CD4-positive, alpha-beta memory T cell (primary cell): ENCODE data around the gene BTBD18. TPM values are rescaled to one million over a fixed set of nuclear protein-coding genes. Genes with fewer than 3 reads are reported as not detected.
A peak's percentile ranks its signal among the peaks of the same experiment; 100 is the strongest.
"Not testable (repeated sequence)": the region's sequence is repeated elsewhere in the genome, so short reads cannot be mapped to it uniquely, and the experiment has no call there.

Source experiments
- CTCF ChIA-PET: fragments of 350-600 bp; sonication (Branson Sonifier 250); formaldehyde crosslinking; loops from one replicate; lab custom pipeline; 2021; ENCODE audit warnings: inconsistent platforms; ENCODE audit not compliant: partially characterized antibody; lab: Charles Lee
- POLR2A ChIA-PET: fragments of 350-600 bp; sonication (Branson Sonifier 250); formaldehyde crosslinking; loops from one replicate; lab custom pipeline; 2021; ENCODE audit not compliant: partially characterized antibody; lab: Charles Lee
- DNase-seq, 5 donors: peaks; one replicate each; pipeline versions ENCODE4 v3.0.0 to v3.0.0-alpha.2; 2020 to 2022; ENCODE audit warnings: mixed read lengths in 1 of 5
- H3K27ac ChIP-seq: one replicate; pipeline ENCODE4 v1.7.0; 2013; ENCODE audit warnings: low read depth, low read length
- H3K27me3 ChIP-seq: 2 replicates; pipeline ENCODE4 v1.7.0; 2013; ENCODE audit warnings: mild to moderate bottlenecking, low read length, moderate library complexity; ENCODE audit not compliant: insufficient read depth
- H3K36me3 ChIP-seq: 2 replicates; pipeline ENCODE4 v1.7.0; 2013; ENCODE audit warnings: mild to moderate bottlenecking, low read length, moderate library complexity; ENCODE audit not compliant: insufficient read depth
- H3K4me1 ChIP-seq: 2 replicates; pipeline ENCODE4 v1.7.0; 2013; ENCODE audit warnings: mild to moderate bottlenecking, low read length, moderate library complexity; ENCODE audit not compliant: insufficient read depth
- H3K4me3 ChIP-seq, 2 donors: one replicate each; pipeline ENCODE4 v1.7.0; 2013; ENCODE audit warnings: low read length in 2 of 2, mild to moderate bottlenecking in 1 of 2
- H3K9me3 ChIP-seq, 2 donors: one replicate each; pipeline ENCODE4 v1.7.0; 2013; ENCODE audit warnings: low read length in 2 of 2, control low read depth in 1 of 2; ENCODE audit not compliant: control insufficient read depth in 1 of 2
- H3K27ac Mint-ChIP-seq, 7 donors: one replicate each; pipeline ENCODE4 v1.8.0; 2020 to 2021; ENCODE audit warnings: mixed read lengths in 7 of 7, mild to moderate bottlenecking in 6 of 7, inconsistent platforms in 3 of 7, moderate library complexity in 3 of 7
- H3K27me3 Mint-ChIP-seq, 2 donors: one replicate each; pipeline ENCODE4 v1.8.0; 2020 to 2021; ENCODE audit warnings: mixed read lengths in 2 of 2
- H3K36me3 Mint-ChIP-seq, 2 donors: one replicate each; pipeline ENCODE4 v1.8.0; 2020 to 2021; ENCODE audit warnings: mixed read lengths in 2 of 2, inconsistent platforms in 1 of 2, mild to moderate bottlenecking in 1 of 2
- H3K4me1 Mint-ChIP-seq, 4 donors: one replicate each; pipeline ENCODE4 v1.8.0; 2020 to 2021; ENCODE audit warnings: mixed read lengths in 4 of 4, mild to moderate bottlenecking in 1 of 4
- H3K4me3 Mint-ChIP-seq, 8 donors: one replicate each; pipeline ENCODE4 v1.8.0; 2020 to 2021; ENCODE audit warnings: mixed read lengths in 8 of 8, mild to moderate bottlenecking in 7 of 8, moderate library complexity in 6 of 8, inconsistent platforms in 3 of 8
- H3K9me3 Mint-ChIP-seq, 8 donors: one replicate each; pipeline ENCODE4 v1.8.0; 2020 to 2021; ENCODE audit warnings: mixed read lengths in 8 of 8, mild to moderate bottlenecking in 5 of 8, inconsistent platforms in 3 of 8, moderate library complexity in 1 of 8
- intact Hi-C: fragments of 100-400 bp; cut with micrococcal nuclease; formaldehyde crosslinking; loops from one replicate; pipeline ENCODE4 v1.15.1; 2023
- polyA plus RNA-seq, 2 donors: library from polyadenylated mRNA; unstranded; fragments of 300-500 nt; fragmentation: Illumina TruSeq; gene quantifications; one replicate each; pipeline ENCODE4 v1.2.3, GENCODE V29; 2021
- total RNA-seq, 2 experiments: library from RNA; stranded (reverse); gene quantifications; one replicate each; pipeline ENCODE4 v1.2.3, GENCODE V29; 2021

The BTBD18 gene
- total and polyA plus RNA-seq, 4 experiments from 2014 or later: 0.34 to 0.44 TPM; not detected in 2

GRCh38 chr11:57705432-57705831, 46.2 kb downstream of the BTBD18 start:
- ChIA-PET POLR2A (interaction anchor here (0.6 kb wide), 1 partner anchor 13 kb away, joined by 3 read pairs; no protein-coding TSS in a partner anchor), CTCF (interaction anchor here (3.3 kb wide), 1 partner anchor 95 kb away, joined by 17 read pairs; no protein-coding TSS in a partner anchor)
- H3K36me3 ChIP-seq: peaks cover 27% of the 10 kb centered on the region
- DNase-seq, H3K27ac Mint-ChIP-seq, H3K4me1 ChIP-seq, H3K27me3 Mint-ChIP-seq, H3K4me3 Mint-ChIP-seq, H3K9me3 ChIP-seq, H3K4me3 ChIP-seq, intact Hi-C loops, H3K9me3 Mint-ChIP-seq, H3K27me3 ChIP-seq, H3K27ac ChIP-seq: not testable (repeated sequence)
- H3K4me1 Mint-ChIP-seq: peaks cover 11 to 20% (median 12%) of the 10 kb centered on the region in 4 donors
- peaks cover 19 to 47% of the 10 kb centered on the region in 2 donors for H3K36me3 Mint-ChIP-seq

GRCh38 chr11:57704932-57705331, 46.7 kb downstream of the BTBD18 start:
- Mint-ChIP-seq H3K36me3 (peaks cover 21 to 49% of the 10 kb centered on the region in 2 donors), H3K27ac (peak overlapping the region in 1 of 7 donors; percentile 37), H3K27me3 (no peaks in the 10 kb centered on the region), H3K4me3 (no peak overlapping the region), H3K4me1 (peaks cover 8 to 15% (median 10%) of the 10 kb centered on the region in 4 donors), H3K9me3 (no peaks in the 10 kb centered on the region)
- DNase-seq: no peak
- Histone ChIP-seq H3K27me3 (no peaks in the 10 kb centered on the region), H3K27ac (no peak overlapping the region), H3K36me3 (peaks cover 28% of the 10 kb centered on the region), H3K4me3 (no peak overlapping the region), H3K9me3 (no peaks in the 10 kb centered on the region), H3K4me1 (no peaks in the 10 kb centered on the region)
- CTCF ChIA-PET: interaction anchor here (3.3 kb wide), 1 partner anchor 96 kb away, joined by 17 read pairs; no protein-coding TSS in a partner anchor
- intact Hi-C loops: no loop called here
- POLR2A ChIA-PET: no interaction called here

GRCh38 chr11:57703341-57703740, 48.3 kb downstream of the BTBD18 start:
- no peaks in the 10 kb centered on the region for H3K9me3 ChIP-seq
- H3K4me1 Mint-ChIP-seq: peaks cover 3 to 6% (median 4%) of the 10 kb centered on the region in 4 donors
- no peaks in the 10 kb centered on the region for H3K27me3 Mint-ChIP-seq
- H3K4me1 ChIP-seq: no peaks in the 10 kb centered on the region
- ChIA-PET POLR2A (interaction anchor here (1.0 to 1.5 kb wide), 2 partner anchors 9 to 10 kb away, joined by 5 read pairs; partner anchors contain the start of genes MED19 and TMX2), CTCF (interaction anchor here (0.7 to 3.3 kb wide), 3 partner anchors 31 to 99 kb away, joined by 3 to 17 read pairs (median 4); no protein-coding TSS in a partner anchor)
- no peak overlapping the region for H3K4me3 ChIP-seq
- H3K36me3 Mint-ChIP-seq: peaks cover 32 to 62% of the 10 kb centered on the region in 2 donors
- H3K4me3 Mint-ChIP-seq: no peak overlapping the region
- no peak for DNase-seq
- H3K27ac ChIP-seq: no peak overlapping the region
- H3K27me3 ChIP-seq: no peaks in the 10 kb centered on the region
- H3K36me3 ChIP-seq: peaks cover 44% of the 10 kb centered on the region
- H3K9me3 Mint-ChIP-seq: no peaks in the 10 kb centered on the region
- intact Hi-C loops: no loop called here
- peak overlapping the region in 1 of 7 donors; percentile 43 for H3K27ac Mint-ChIP-seq

GRCh38 chr11:57700425-57700824, 51.2 kb downstream of the BTBD18 start:
- H3K27me3 Mint-ChIP-seq: no peaks in the 10 kb centered on the region
- intact Hi-C loops: no loop called here
- DNase-seq: no peak
- H3K9me3 Mint-ChIP-seq: no peaks in the 10 kb centered on the region
- Histone ChIP-seq H3K4me3 (no peak overlapping the region), H3K4me1 (no peaks in the 10 kb centered on the region), H3K36me3 (peaks cover 63% of the 10 kb centered on the region), H3K27ac (no peak overlapping the region), H3K27me3 (no peaks in the 10 kb centered on the region), H3K9me3 (no peaks in the 10 kb centered on the region)
- CTCF ChIA-PET: interaction anchor here (1.8 kb wide), 1 partner anchor 100 kb away, joined by 6 read pairs; no protein-coding TSS in a partner anchor
- POLR2A ChIA-PET: no interaction called here
- H3K36me3 Mint-ChIP-seq: peaks cover 42 to 74% of the 10 kb centered on the region in 2 donors
- no peak overlapping the region for H3K27ac Mint-ChIP-seq
- no peaks in the 10 kb centered on the region for H3K4me1 Mint-ChIP-seq
- H3K4me3 Mint-ChIP-seq: no peak overlapping the region

GRCh38 chr11:57699813-57700212, 51.8 kb downstream of the BTBD18 start:
- Mint-ChIP-seq H3K4me3 (no peak overlapping the region), H3K36me3 (peaks cover 42 to 75% of the 10 kb centered on the region in 2 donors), H3K27ac (peak overlapping the region in 2 of 7 donors; percentile 37 to 39), H3K9me3 (no peaks in the 10 kb centered on the region), H3K27me3 (no peaks in the 10 kb centered on the region), H3K4me1 (no peaks in the 10 kb centered on the region)
- peaks cover 67% of the 10 kb centered on the region for H3K36me3 ChIP-seq
- DNase-seq: no peak
- POLR2A ChIA-PET: no interaction called here
- H3K27ac ChIP-seq: no peak overlapping the region
- intact Hi-C loops: no loop called here
- no peaks in the 10 kb centered on the region for H3K9me3 ChIP-seq
- CTCF ChIA-PET: no interaction called here
- H3K4me3 ChIP-seq: no peak overlapping the region
- H3K4me1 ChIP-seq: no peaks in the 10 kb centered on the region
- no peaks in the 10 kb centered on the region for H3K27me3 ChIP-seq

- Mint-ChIP-seq H3K9me3 (no peaks in the 10 kb centered on the region), H3K27ac (no peak overlapping the region), H3K27me3 (no peaks in the 10 kb centered on the region), H3K36me3 (peaks cover 38 to 70% of the 10 kb centered on the region in 2 donors), H3K4me1 (no peaks in the 10 kb centered on the region), H3K4me3 (no peak overlapping the region)
- no peak for DNase-seq
- ChIA-PET CTCF (interaction anchor here (1.2 kb wide), 2 partner anchors 16 to 24 kb away, joined by 3 to 4 read pairs; no protein-coding TSS in a partner anchor), POLR2A (no interaction called here)
- intact Hi-C loops: no loop called here
- Histone ChIP-seq H3K9me3 (no peaks in the 10 kb centered on the region), H3K4me1 (no peaks in the 10 kb centered on the region), H3K36me3 (peaks cover 61% of the 10 kb centered on the region), H3K27me3 (no peaks in the 10 kb centered on the region), H3K4me3 (no peak overlapping the region), H3K27ac (no peak overlapping the region)
Observed at GRCh38 chr11:57698843-57699365, 52.7 kb downstream of the BTBD18 start.
